Stimulated activated CD4-positive, alpha-beta T cell treated with anti-CD3 and anti-CD28 coated beads, TNF-alpha, amount 100 ng/mL, for 1 hour (primary cell): ENCODE measurements around the gene PRAMEF25.
"Not testable (repeated sequence)": the region's sequence is repeated elsewhere in the genome, so short reads cannot be mapped to it uniquely, and the experiment has no call there.

ENCODE experiments used
- DNase-seq, 3 donors: peaks; one replicate each; pipeline ENCODE4 v3.0.0-alpha.2; 2020; ENCODE audit warnings: low read depth in 3 of 3, low spot score in 1 of 3

The PRAMEF25 gene

GRCh38 chr1:13070474-13070873 is at the start of gene PRAMEF25:
Gene PRAMEF25 (plus strand): TSS chr1:13070774. CDS start chr1:13073694, 2,920 bp downstream.
- not testable (repeated sequence) for DNase-seq

GRCh38 chr1:13056475-13056874 is 14.1 kb upstream of the PRAMEF25 start, which contains the start of gene PRAMEF27:
Gene PRAMEF27 (minus strand): TSS chr1:13056575. CDS start chr1:13053659, 2,916 bp downstream.
- DNase-seq, result not testable (repeated sequence)

- DNase-seq, result not testable (repeated sequence)
Observed at GRCh38 chr1:13116754-13117153, 46.2 kb downstream of the PRAMEF25 start, which contains the start of gene HNRNPCL2. Gene HNRNPCL2 (minus strand): TSS chr1:13116854. CDS start chr1:13116400, 454 bp downstream.
